Retina (tissue), 1 donor: ENCODE results near the gene GMNN.

Experiments
- DNase-seq: peaks from one replicate; pipeline ENCODE4 v3.0.0-alpha.2; 2016

The GMNN gene

GRCh38 chr6:24818346-24818745, 43.6 kb downstream of the GMNN start:
- no peak for DNase-seq

- DNase-seq: no peak
Measured at GRCh38 chr6:24821860-24822444, 47.2 kb downstream of the GMNN start.

GRCh38 chr6:24822696-24823095, 48.0 kb downstream of the GMNN start:
- DNase-seq: no peak

- DNase-seq: no peak
Measured at GRCh38 chr6:24823185-24823584, 48.4 kb downstream of the GMNN start.

GRCh38 chr6:24824142-24824938, 49.6 kb downstream of the GMNN start:
- DNase-seq: no peak

GRCh38 chr6:24825130-24825630, 50.4 kb downstream of the GMNN start:
- DNase-seq: no peak

GRCh38 chr6:24827162-24827561, 52.4 kb downstream of the GMNN start:
- DNase-seq: no peak

GRCh38 chr6:24827970-24828369, 53.2 kb downstream of the GMNN start:
- DNase-seq: no peak

GRCh38 chr6:24829657-24830056, 54.9 kb downstream of the GMNN start:
- DNase-seq: no peak

GRCh38 chr6:24831771-24832716, 57.3 kb downstream of the GMNN start:
- DNase-seq: no peak

GRCh38 chr6:24832794-24833193, 58.1 kb downstream of the GMNN start:
- DNase-seq: no peak

- DNase-seq: no peak
Measured at GRCh38 chr6:24833711-24834386, 59.1 kb downstream of the GMNN start.
